Calu3 (cell line): ENCODE measurements around the gene LIPN. TPM values are rescaled to one million over a fixed set of nuclear protein-coding genes. Genes with fewer than 3 reads are reported as not detected.
A peak's percentile ranks its signal among the peaks of the same experiment; 100 is the strongest.

Source experiments
- BruUV-seq: library from RNA; stranded (reverse); fragments of 400-500 nt; replicated peaks from 2 replicates; lab custom pipeline; 2021; lab: Mats Ljungman, UMichigan
- CTCF ChIA-PET: fragments of 300-600 bp; sonication (Branson Sonifier 250); formaldehyde crosslinking; loops from one replicate; lab custom pipeline; 2022; ENCODE audit warnings: antibody characterized with exemption; lab: Charles Lee
- DNase-seq: peaks from one replicate; pipeline ENCODE4 v3.0.0; 2022
- H3K27ac Mint-ChIP-seq: one replicate; pipeline ENCODE4 v1.8.0; 2022; ENCODE audit warnings: mixed read lengths; ENCODE audit not compliant: unreplicated experiment
- H3K27me3 Mint-ChIP-seq: one replicate; pipeline ENCODE4 v1.8.0; 2022; ENCODE audit warnings: mixed read lengths; ENCODE audit not compliant: unreplicated experiment
- H3K36me3 Mint-ChIP-seq: one replicate; pipeline ENCODE4 v1.8.0; 2022; ENCODE audit warnings: mild to moderate bottlenecking, moderate library complexity, mixed read lengths; ENCODE audit not compliant: insufficient read depth, unreplicated experiment
- H3K4me1 Mint-ChIP-seq: one replicate; pipeline ENCODE4 v1.8.0; 2022; ENCODE audit warnings: mild to moderate bottlenecking, low read depth, mixed read lengths; ENCODE audit not compliant: unreplicated experiment
- H3K4me3 Mint-ChIP-seq: one replicate; pipeline ENCODE4 v1.8.0; 2022; ENCODE audit warnings: mild to moderate bottlenecking, low read depth, moderate library complexity, mixed read lengths; ENCODE audit not compliant: unreplicated experiment
- H3K9me3 Mint-ChIP-seq: one replicate; pipeline ENCODE4 v1.8.0; 2022; ENCODE audit warnings: low read depth, mixed read lengths; ENCODE audit not compliant: unreplicated experiment
- CTCF ChIP-seq: fragments of 200-600 bp; IDR thresholded peaks from one replicate; pipeline ENCODE4 v1.8.0; 2022; ENCODE audit warnings: antibody characterized with exemption; ENCODE audit not compliant: unreplicated experiment
- intact Hi-C: fragments of 100-400 bp; cut with micrococcal nuclease; formaldehyde crosslinking; loops from one replicate; pipeline ENCODE4 v1.10.0; 2022; ENCODE audit not compliant: unreplicated experiment
- total RNA-seq: library from RNA; stranded (reverse); gene quantifications from 2 replicates; pipeline ENCODE4 v1.2.3, GENCODE V29; 2022

Gene LIPN
- total RNA-seq, 1 experiment from 2014 or later = not detected

GRCh38 chr10:88820748-88821401 lies 61.1 kb downstream of the LIPN start:
- CTCF ChIA-PET = no interaction called here
- Mint-ChIP-seq H3K27ac (no peak overlapping the region), H3K27me3 (no peaks in the 10 kb centered on the region), H3K36me3 (peaks cover 4% of the 10 kb centered on the region), H3K4me1 (no peaks in the 10 kb centered on the region), H3K9me3 (no peaks in the 10 kb centered on the region), H3K4me3 (no peak overlapping the region)
- TF ChIP-seq CTCF = no peak
- intact Hi-C loops = no loop called here
- DNase-seq = no peak
- BruUV-seq = no TSS peak

- Mint-ChIP-seq H3K9me3 (no peaks in the 10 kb centered on the region), H3K27ac (no peak overlapping the region), H3K27me3 (no peaks in the 10 kb centered on the region), H3K36me3 (no peaks in the 10 kb centered on the region), H3K4me1 (no peaks in the 10 kb centered on the region), H3K4me3 (no peak overlapping the region)
- intact Hi-C loops = no loop called here
- CTCF ChIA-PET = no interaction called here
- BruUV-seq = no TSS peak
- no peak for TF ChIP-seq CTCF
- no peak for DNase-seq
These were observed 66.6 kb downstream of the LIPN start for GRCh38 chr10:88826388-88826787.

GRCh38 chr10:88827671-88828070 lies 67.9 kb downstream of the LIPN start:
- intact Hi-C loops = no loop called here
- H3K27me3 Mint-ChIP-seq = no peaks in the 10 kb centered on the region
- DNase-seq = no peak
- no TSS peak for BruUV-seq
- CTCF ChIA-PET = no interaction called here
- H3K36me3 Mint-ChIP-seq = no peaks in the 10 kb centered on the region
- TF ChIP-seq CTCF = no peak
- H3K27ac Mint-ChIP-seq = no peak overlapping the region
- H3K4me1 Mint-ChIP-seq = no peaks in the 10 kb centered on the region
- H3K9me3 Mint-ChIP-seq = no peaks in the 10 kb centered on the region
- H3K4me3 Mint-ChIP-seq = no peak overlapping the region

- no TSS peak for BruUV-seq
- intact Hi-C loops = no loop called here
- DNase-seq = no peak
- TF ChIP-seq CTCF = no peak
- H3K4me3 Mint-ChIP-seq = no peak overlapping the region
- no peaks in the 10 kb centered on the region for H3K4me1 Mint-ChIP-seq
- H3K9me3 Mint-ChIP-seq = no peaks in the 10 kb centered on the region
- no peaks in the 10 kb centered on the region for H3K36me3 Mint-ChIP-seq
- peak overlapping the region; percentile 39 for H3K27ac Mint-ChIP-seq
- CTCF ChIA-PET = interaction anchor here (0.7 kb wide), 1 partner anchor 138 kb away, joined by 3 read pairs; no protein-coding TSS in a partner anchor
- no peaks in the 10 kb centered on the region for H3K27me3 Mint-ChIP-seq
These were observed 68.5 kb downstream of the LIPN start for GRCh38 chr10:88828310-88828709.

Other genes starting within 250 kb of the LIPN start
- 6.3 and 7.1 TPM in 2 replicates for gene RNLS, start 176.7 kb upstream of the LIPN start, total RNA-seq
- gene LIPJ, start 173.3 kb upstream of the LIPN start, total RNA-seq = not detected in 2 replicates
- gene LIPF, start 95.6 kb upstream of the LIPN start, total RNA-seq = not detected in 2 replicates
- gene LIPK, start 53.8 kb upstream of the LIPN start, total RNA-seq = not detected in 2 replicates
- gene LIPM, start 42.7 kb downstream of the LIPN start, total RNA-seq = not detected in 2 replicates
- gene ANKRD22, start 91.8 kb downstream of the LIPN start, total RNA-seq = 20.6 and 33.7 TPM in 2 replicates
- 9.4 and 9.5 TPM in 2 replicates for gene STAMBPL1, start 120.2 kb downstream of the LIPN start, total RNA-seq
- gene ACTA2, start 192.8 kb downstream of the LIPN start, total RNA-seq = 1.0 and 1.1 TPM in 2 replicates
- gene FAS, start 230.8 kb downstream of the LIPN start, total RNA-seq = 3.1 and 5.5 TPM in 2 replicates